GM08714 (cell line): Measurements from ENCODE around the gene PEX5.
"Not testable (repeated sequence)": the region's sequence is repeated elsewhere in the genome, so short reads cannot be mapped to it uniquely, and the experiment has no call there.

Experiments used
- H3K4me3 ChIP-seq: fragments of 200-500 bp; sonication (Bioruptor generic); 2 replicates; pipeline ENCODE4 v1.5.1; 2014; ENCODE audit warnings: mild to moderate bottlenecking, low read length, inconsistent platforms
- ZNF274 ChIP-seq: IDR thresholded peaks from 2 replicates; pipeline ENCODE4 v1.6.1; 2012; ENCODE audit warnings: mild to moderate bottlenecking, low read depth, low read length

Gene PEX5

GRCh38 chr12:7219599-7220243 is 30.2 kb downstream of the PEX5 start:
- no peak for TF ChIP-seq ZNF274
- H3K4me3 ChIP-seq: no peak overlapping the region

DNA sequence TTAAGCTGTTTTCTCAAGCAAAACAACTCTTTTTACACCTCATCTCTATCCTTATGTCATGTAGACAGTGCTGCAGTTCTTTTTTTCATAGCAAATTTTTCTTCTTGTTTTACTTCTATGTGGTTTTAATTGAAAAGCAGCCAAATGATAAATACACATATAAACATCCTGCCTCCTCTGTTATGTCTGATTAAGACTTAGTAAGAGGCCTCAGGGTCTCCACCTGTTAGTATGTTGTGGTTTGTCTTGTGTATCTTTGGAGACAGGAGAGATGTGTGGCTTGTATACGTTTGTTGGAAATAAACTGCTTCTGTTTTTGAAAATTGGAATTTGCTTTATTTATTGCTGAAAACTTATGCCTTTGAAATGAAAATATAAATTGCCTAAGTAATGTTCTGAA is 32.0 kb downstream of the PEX5 start:
- TF ChIP-seq ZNF274: no peak
- H3K4me3 ChIP-seq: no peak overlapping the region

GRCh38 chr12:7229741-7230140 is 40.3 kb downstream of the PEX5 start:
- no peak for TF ChIP-seq ZNF274

DNA sequence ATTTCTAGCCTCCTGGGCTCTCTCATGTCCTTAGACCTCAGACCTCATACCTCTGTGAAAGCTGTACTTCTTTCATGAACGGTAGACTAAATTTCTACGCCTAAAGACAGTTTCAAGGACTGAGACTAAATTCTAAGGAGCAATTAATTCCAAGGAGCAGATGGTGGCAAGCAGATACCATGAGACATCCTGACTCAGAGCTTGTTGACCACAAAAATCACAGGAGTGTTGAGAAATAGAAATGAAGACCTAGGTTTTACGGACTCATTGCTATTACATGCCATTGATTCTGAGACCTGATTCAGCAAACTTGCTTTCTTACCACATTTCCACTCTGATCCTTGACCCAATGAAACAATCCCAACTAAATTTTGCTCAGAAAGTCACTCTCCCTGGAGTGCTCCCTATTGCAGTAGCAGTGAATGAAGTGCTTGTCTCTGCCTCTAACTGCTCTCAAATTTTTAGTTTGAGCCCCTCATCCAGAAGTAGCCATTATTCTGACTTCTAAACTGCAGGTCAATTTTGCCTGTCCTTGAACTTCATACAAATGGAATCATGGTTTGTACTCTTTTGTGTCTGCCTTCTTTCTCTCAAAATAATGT is 52.0 kb downstream of the PEX5 start:
- no peak for TF ChIP-seq ZNF274
- no peak overlapping the region for H3K4me3 ChIP-seq

More at GRCh38 chr12:7229741-7230140, 40.3 kb downstream of the PEX5 start:
- no peak overlapping the region for H3K4me3 ChIP-seq

DNA sequence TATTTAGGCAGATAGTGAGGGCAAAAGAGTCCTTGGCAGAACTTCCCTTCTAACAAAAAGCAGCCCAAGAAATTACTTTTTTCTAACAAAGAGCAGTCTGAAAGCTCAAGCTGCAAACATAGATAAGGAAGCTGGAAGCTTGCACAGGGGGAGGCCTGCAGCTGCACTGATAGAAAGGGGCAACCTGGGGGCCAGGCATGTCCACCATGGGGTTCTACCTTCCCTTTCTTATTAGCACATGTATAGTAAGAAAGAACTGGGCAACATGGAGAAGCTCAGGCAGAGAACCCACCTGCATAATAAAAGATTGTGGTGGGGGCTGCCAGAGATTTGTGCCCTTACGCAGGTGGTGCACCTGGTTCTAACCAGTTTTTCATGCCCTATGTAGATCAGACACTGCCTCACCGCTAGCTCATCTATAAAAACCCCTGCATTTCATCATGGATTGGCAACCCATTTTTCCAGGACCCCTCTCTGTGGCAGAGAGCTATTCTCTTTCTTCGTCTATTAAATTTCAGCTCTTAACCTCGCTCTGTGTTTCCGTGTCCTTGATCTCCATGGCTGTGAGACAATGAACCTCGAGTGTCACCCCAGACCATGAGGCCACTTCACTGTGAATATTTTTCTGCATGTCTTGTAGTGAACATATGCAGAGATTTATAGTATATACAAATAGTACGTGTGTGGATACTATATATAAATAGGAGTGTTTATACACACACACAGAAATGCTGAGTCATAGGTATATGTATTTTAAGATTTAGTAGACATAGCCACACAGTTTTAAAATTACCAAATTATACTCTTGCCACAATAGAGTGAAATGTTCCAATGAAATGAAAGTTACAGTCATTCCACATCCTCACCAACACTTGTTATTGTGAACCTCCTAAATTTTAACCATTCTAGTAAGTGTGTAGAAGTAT is 53.0 kb downstream of the PEX5 start:
- H3K4me3 ChIP-seq: no peak overlapping the region
- TF ChIP-seq ZNF274: no peak

GRCh38 chr12:7251328-7251996 is 62.0 kb downstream of the PEX5 start:
- not testable (repeated sequence) for H3K4me3 ChIP-seq

- TF ChIP-seq ZNF274: no peak
- no peak overlapping the region for H3K4me3 ChIP-seq
These were observed 69.6 kb downstream of the PEX5 start for GRCh38 chr12:7259060-7259459.
